Omental fat pad (tissue), 4 donors: ENCODE results near the gene FAM168A. TPM values are rescaled to one million over a fixed set of nuclear protein-coding genes. Genes with fewer than 3 reads are reported as not detected.

Source experiments
- ATAC-seq: fragments of 150-250 bp; one replicate; pipeline ENCODE4 v1.9.1; 2016; ENCODE audit warnings: mild to moderate bottlenecking, moderate library complexity; ENCODE audit not compliant: low FRiP score
- DNase-seq: peaks from one replicate; pipeline ENCODE4 v3.0.0-alpha.2; 2019; ENCODE audit warnings: low spot score
- total RNA-seq, 4 donors: library from RNA; depleted of rRNA; stranded (reverse); fragments of >200 nt; gene quantifications; one replicate each; pipeline ENCODE4 v1.1.0, GENCODE V29; 2016
- TF ChIP-seq, protein P1 (sequence below), 3 donors: fragments of 450-650 bp; IDR thresholded peaks; one replicate each; pipeline ENCODE4 v1.5.1; 2016 to 2017; ENCODE audit warnings: antibody characterized with exemption in 3 of 3, mild to moderate bottlenecking in 3 of 3, moderate library complexity in 2 of 3

Gene FAM168A
- total RNA-seq, 4 donors from 2014 or later = 13.9 to 30.9 (median 21.0) TPM

DNA sequence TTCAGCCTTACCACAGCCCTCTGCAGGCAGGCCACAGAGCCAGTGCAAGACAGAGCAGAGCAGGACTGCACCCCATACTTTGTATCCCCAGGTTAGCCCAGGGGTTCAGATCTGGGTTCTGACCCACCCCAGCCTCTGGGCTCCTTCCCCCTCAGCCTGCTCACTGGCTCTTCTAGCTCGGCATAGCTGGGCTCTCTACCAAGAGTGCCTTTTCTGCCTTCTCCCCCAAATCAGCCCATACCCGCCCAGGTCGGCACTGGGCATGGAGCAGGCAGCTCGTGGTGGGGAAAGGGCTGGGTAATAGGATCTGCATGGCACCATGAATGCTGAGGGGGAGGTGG, 213.4 kb downstream of the FAM168A start:
- DNase-seq = no peak
- no peak for ATAC-seq
- TF ChIP-seq, protein P1, sequence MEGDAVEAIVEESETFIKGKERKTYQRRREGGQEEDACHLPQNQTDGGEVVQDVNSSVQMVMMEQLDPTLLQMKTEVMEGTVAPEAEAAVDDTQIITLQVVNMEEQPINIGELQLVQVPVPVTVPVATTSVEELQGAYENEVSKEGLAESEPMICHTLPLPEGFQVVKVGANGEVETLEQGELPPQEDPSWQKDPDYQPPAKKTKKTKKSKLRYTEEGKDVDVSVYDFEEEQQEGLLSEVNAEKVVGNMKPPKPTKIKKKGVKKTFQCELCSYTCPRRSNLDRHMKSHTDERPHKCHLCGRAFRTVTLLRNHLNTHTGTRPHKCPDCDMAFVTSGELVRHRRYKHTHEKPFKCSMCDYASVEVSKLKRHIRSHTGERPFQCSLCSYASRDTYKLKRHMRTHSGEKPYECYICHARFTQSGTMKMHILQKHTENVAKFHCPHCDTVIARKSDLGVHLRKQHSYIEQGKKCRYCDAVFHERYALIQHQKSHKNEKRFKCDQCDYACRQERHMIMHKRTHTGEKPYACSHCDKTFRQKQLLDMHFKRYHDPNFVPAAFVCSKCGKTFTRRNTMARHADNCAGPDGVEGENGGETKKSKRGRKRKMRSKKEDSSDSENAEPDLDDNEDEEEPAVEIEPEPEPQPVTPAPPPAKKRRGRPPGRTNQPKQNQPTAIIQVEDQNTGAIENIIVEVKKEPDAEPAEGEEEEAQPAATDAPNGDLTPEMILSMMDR (IDR thresholded peaks at IDR 0.05) = no peak

DNA sequence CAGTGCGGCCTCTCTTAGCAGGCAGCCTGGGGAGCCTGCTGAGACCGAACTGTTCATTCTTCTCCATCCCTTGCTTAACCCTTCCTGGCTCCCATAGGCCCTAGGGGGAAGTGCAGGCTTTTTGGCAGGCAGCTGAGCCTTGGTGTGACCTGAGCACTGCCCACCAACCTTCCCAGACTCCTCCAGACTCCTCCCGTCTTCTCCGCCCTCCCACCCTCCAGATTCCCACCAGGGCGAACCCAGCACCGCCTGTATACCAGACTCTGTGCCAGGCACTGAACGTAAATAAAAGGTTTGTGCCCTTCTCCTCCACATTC, 213.8 kb downstream of the FAM168A start:
- DNase-seq (no peak), ATAC-seq (no peak)
- TF ChIP-seq, protein P1 (IDR thresholded peaks at IDR 0.05) = no peak

DNA sequence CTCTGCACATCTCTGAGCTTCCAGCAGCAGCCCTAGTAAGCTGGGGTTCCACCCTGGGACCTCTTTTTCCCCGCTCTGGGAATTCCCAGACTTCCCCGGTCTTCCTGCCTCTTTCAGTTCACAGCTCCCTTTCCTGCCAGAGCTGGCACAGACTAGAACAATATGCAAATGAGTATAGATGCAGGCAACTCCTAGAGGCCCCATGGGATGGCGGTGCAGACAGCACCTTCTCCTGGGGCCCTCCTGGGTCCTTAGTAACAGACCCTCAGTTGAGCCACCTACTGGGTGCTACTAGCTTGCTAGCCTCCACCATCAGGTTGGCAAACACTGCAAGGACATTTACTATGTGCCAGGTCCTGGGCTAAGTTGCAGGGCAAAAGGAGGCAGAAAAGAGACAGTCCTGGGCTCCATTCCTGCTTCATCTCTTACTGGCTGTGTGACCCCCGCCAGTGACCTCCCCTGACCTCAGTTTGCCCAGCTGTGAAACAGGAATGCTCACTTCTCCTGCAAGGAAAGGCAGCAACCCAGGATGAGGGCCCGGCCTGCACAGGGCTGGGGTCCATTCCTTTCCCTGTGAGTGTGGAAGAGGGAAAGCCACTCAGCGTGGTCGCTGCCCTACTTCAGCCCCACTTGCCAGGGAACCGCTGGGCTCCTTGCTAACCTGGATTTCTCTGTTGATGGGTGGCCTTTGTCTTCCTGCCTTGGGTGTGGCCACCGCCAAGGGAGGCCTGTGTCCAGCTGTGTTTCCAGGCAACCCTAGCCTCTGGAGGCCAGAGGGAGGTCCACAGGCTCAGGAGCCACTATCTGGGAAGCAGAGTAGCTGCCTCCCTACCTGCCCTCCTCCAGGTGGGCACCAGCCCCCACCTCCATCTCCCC, 214.4 kb downstream of the FAM168A start:
- DNase-seq = no peak
- no peak for ATAC-seq
- TF ChIP-seq, protein P1 (IDR thresholded peaks at IDR 0.05) = no peak

DNA sequence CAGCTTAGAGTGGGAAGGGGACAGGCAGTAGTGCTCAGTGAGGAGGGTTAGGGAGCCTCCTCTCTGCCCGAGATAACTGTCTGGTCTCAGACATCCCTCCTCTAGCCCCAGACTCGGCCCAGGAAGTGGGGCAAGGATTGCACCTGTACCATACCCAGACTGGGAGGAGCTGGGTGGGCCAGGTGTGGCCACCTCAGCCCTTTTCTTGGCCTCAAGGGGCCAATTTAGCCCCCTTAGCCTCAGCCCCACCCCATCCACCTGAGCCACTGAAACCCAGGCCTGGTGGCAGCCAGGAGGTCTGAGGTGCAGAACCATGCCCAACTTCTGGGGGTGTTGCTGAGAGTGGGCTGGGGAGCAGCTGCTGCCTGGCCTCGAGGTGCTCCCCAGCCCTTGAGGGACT, 215.2 kb downstream of the FAM168A start:
- DNase-seq = no peak
- ATAC-seq = no peak
- TF ChIP-seq, protein P1 (IDR thresholded peaks at IDR 0.05) = no peak

DNA sequence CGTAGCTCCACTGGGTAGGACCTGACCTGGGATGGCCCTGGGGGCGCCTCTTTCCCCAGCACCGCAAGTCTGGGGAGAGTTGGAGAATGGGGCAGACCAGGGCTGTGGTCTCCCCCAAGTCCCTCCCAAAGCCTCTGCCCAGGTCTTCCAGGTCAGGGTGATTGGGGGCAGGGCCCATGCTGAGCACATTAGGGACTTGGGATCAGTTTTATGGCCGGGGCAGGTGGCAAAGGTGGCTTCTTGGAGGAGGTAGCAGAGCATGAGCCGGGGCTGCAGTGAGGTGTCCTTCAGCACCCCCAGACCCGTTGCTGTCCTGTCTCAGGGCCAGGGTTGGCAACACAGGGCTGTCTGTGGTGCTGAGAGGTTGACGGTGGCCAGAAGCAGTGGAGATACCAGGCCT, 215.7 kb downstream of the FAM168A start:
- TF ChIP-seq, protein P1 (IDR thresholded peaks at IDR 0.05) = no peak
- ATAC-seq = no peak

DNA sequence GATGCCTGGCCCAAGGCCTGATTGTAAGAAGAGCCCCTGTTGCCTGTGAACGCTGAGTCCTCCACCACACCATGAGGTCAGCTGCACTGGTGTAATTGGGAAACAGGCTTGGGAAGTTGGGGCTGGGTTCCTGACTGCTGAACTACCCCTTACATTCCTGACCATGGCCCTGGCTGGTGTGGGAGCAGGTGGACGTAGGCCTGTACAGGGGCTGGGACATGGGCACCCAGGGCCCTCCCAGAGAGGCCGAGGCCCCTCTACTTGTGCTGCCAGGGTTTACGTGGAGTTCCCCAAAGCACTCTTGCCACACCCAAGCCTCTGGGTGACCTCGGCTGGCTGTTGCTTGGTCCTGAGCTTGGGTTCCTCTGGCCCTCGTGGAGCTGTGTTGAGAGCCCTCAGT, 216.3 kb downstream of the FAM168A start:
- ATAC-seq = no peak
- DNase-seq = no peak
- TF ChIP-seq, protein P1 (IDR thresholded peaks at IDR 0.05) = no peak

More for the DNA sequence above, 215.7 kb downstream of the FAM168A start:
- no peak for DNase-seq

DNA sequence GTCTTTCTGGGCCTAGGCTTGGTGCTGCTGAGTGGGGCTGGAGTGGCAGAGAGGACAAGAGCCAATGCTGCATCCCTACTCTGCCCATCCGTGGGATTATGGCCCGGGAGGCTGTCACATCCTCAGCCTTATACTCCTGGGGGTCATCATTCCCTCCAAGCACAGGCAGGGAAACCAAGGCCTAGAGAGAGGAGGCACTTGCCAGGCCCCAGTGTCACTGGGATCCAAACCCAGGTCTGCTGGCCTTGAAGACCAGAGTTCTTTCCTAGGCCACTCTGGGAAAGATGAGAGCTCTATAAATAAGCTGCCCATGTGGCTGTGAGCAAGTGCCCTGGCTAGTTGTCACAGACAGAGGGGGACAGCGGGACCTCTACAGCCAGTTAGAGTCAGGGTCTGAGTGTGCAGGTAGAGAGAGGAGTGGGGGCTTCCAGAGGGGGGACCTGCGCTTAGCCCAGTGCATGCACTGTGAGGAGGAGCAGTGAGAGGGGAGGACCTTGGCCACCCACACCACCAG, 217.0 kb downstream of the FAM168A start:
- DNase-seq (no peak), ATAC-seq (no peak)
- TF ChIP-seq, protein P1 (IDR thresholded peaks at IDR 0.05) = no peak
